B cell (primary cell): ENCODE results near the gene SUSD4. TPM values are rescaled to one million over a fixed set of nuclear protein-coding genes. Genes with fewer than 3 reads are reported as not detected.

Source experiments
- ATAC-seq: fragments of 200-7000 bp; cut with Tn5 transposase; one replicate; pipeline ENCODE4 v1.10.0; 2021; ENCODE audit warnings: low read depth, mild to moderate bottlenecking, moderate number of reproducible peaks, moderate library complexity
- CTCF ChIA-PET: fragments of 350-600 bp; sonication (Branson Sonifier 250); formaldehyde crosslinking; loops from one replicate; lab custom pipeline; 2021; ENCODE audit warnings: antibody characterized with exemption, inconsistent platforms; lab: Charles Lee
- POLR2A ChIA-PET: fragments of 350-600 bp; sonication (Branson Sonifier 250); formaldehyde crosslinking; loops from one replicate; lab custom pipeline; 2021; ENCODE audit warnings: antibody characterized with exemption; lab: Charles Lee
- DNase-seq: peaks from one replicate; pipeline ENCODE4 v3.0.0; 2013
- H2AFZ ChIP-seq: 2 replicates; pipeline ENCODE4 v1.6.1; 2012; ENCODE audit warnings: mild to moderate bottlenecking, low read depth, low read length; ENCODE audit not compliant: insufficient read depth, poor library complexity, severe bottlenecking
- H3K27ac ChIP-seq, 2 donors: 1 replicate in 1 of 2; 2 replicates in 1 of 2; pipeline ENCODE4 v1.5.1; 2012 to 2013; ENCODE audit warnings: low read length in 2 of 2, mild to moderate bottlenecking in 2 of 2, moderate library complexity in 1 of 2
- H3K27me3 ChIP-seq, 4 experiments: fragments of 200-600 bp in 1 of 4; sonication (generic) in 1 of 4; replicated peaks in 1 of 4; 1 replicate in 2 of 4; 2 replicates in 2 of 4; pipeline versions ENCODE4 v1.6.1 to v1.7.0; 2013 to 2016; ENCODE audit warnings: low read length in 3 of 4, mild to moderate bottlenecking in 2 of 4, mixed read lengths in 1 of 4, moderate library complexity in 1 of 4; ENCODE audit not compliant: insufficient read depth in 4 of 4, control insufficient read depth in 3 of 4; ENCODE audit errors: control extremely low read depth in 1 of 4
- H3K36me3 ChIP-seq, 2 experiments: replicated peaks in 1 of 2; 1 replicate in 1 of 2; 2 replicates in 1 of 2; pipeline versions ENCODE4 v1.6.1 to v1.7.1; 2013; ENCODE audit warnings: low read length in 1 of 2; ENCODE audit not compliant: insufficient read depth in 2 of 2, control insufficient read depth in 1 of 2; ENCODE audit errors: control extremely low read depth in 1 of 2, extremely low read depth in 1 of 2
- H3K4me1 ChIP-seq, 2 donors: fragments of 200-600 bp in 1 of 2; sonication (generic) in 1 of 2; 1 replicate in 1 of 2; 2 replicates in 1 of 2; pipeline versions ENCODE4 v1.5.1 to v1.6.1; 2013 to 2017; ENCODE audit warnings: low read length in 2 of 2; ENCODE audit not compliant: control insufficient read depth in 2 of 2, insufficient read depth in 2 of 2
- H3K4me2 ChIP-seq: replicated peaks from 2 replicates; pipeline ENCODE3; 2012; ENCODE audit warnings: mild to moderate bottlenecking, low read depth, low read length; ENCODE audit not compliant: poor library complexity, severe bottlenecking
- H3K4me3 ChIP-seq, 5 experiments: fragments of 200-600 bp in 1 of 5; sonication (generic) in 1 of 5; 1 replicate in 3 of 5; 2 replicates in 2 of 5; pipeline versions ENCODE4 v1.5.1 to v1.7.0; 2011 to 2016; ENCODE audit warnings: low read length in 4 of 5, mild to moderate bottlenecking in 4 of 5, low read depth in 2 of 5, control low read depth in 1 of 5, moderate library complexity in 1 of 5; ENCODE audit not compliant: insufficient read depth in 1 of 5; ENCODE audit errors: control extremely low read depth in 1 of 5, extremely low read depth in 1 of 5
- H3K79me2 ChIP-seq: fragments of 200-600 bp; sonication (generic); one replicate; pipeline ENCODE4 v1.6.0; 2016; ENCODE audit warnings: low read length; ENCODE audit not compliant: control insufficient read depth, insufficient read depth
- H3K9ac ChIP-seq: fragments of 200-600 bp; sonication (generic); 2 replicates; pipeline ENCODE4 v1.6.1; 2017; ENCODE audit warnings: mild to moderate bottlenecking, low read length, moderate library complexity
- H3K9me3 ChIP-seq, 3 donors: one replicate each; pipeline versions ENCODE4 v1.6.1 to v1.7.1; 2013; ENCODE audit warnings: low read length in 2 of 3; ENCODE audit not compliant: control insufficient read depth in 2 of 3, insufficient read depth in 1 of 3; ENCODE audit errors: control extremely low read depth in 1 of 3
- H4K20me1 ChIP-seq: 2 replicates; pipeline ENCODE4 v1.6.0; 2012; ENCODE audit warnings: mild to moderate bottlenecking, low read length; ENCODE audit not compliant: insufficient read depth, control insufficient read depth, poor library complexity, severe bottlenecking
- H3K27ac Mint-ChIP-seq: one replicate; pipeline ENCODE4 v1.8.0; 2021; ENCODE audit warnings: mixed read lengths
- H3K27me3 Mint-ChIP-seq: one replicate; pipeline ENCODE4 v1.8.0; 2021; ENCODE audit warnings: mixed read lengths
- H3K4me1 Mint-ChIP-seq: one replicate; pipeline ENCODE4 v1.8.0; 2021; ENCODE audit warnings: mixed read lengths
- H3K4me3 Mint-ChIP-seq: one replicate; pipeline ENCODE4 v1.8.0; 2021; ENCODE audit warnings: mixed read lengths
- H3K9me3 Mint-ChIP-seq: one replicate; pipeline ENCODE4 v1.8.0; 2022; ENCODE audit warnings: mixed read lengths; ENCODE audit not compliant: insufficient read depth
- CTCF ChIP-seq: fragments of 200-600 bp; IDR thresholded peaks from one replicate; pipeline ENCODE4 v1.8.0; 2022; ENCODE audit warnings: antibody characterized with exemption, mild to moderate bottlenecking
- EZH2 ChIP-seq: IDR thresholded peaks from 2 replicates; pipeline ENCODE4 v1.6.1; 2012; ENCODE audit warnings: borderline replicate concordance, low read depth, mild to moderate bottlenecking, moderate library complexity, low read length; ENCODE audit not compliant: insufficient read depth, poor library complexity, severe bottlenecking
- WGBS: methylation state at CpG from one replicate; pipeline ENCODE4 v1.1.5; 2013; ENCODE audit warnings: missing lambda C conversion rate; ENCODE audit not compliant: insufficient coverage; 5-methylcytosine and 5-hydroxymethylcytosine counted together
- intact Hi-C: fragments of 100-400 bp; cut with micrococcal nuclease; formaldehyde crosslinking; loops from one replicate; pipeline ENCODE4 v1.10.0; 2022
- polyA plus RNA-seq: library from polyadenylated mRNA; depleted of rRNA; stranded (reverse); fragments of >200 nt; gene quantifications from 2 replicates; pipeline ENCODE4 v1.2.3, GENCODE V29; 2012
- total RNA-seq, 2 donors: library from RNA; stranded (reverse); fragments of 120-200 nt in 1 of 2; gene quantifications; 1 replicate in 1 of 2; 2 replicates in 1 of 2; pipeline versions ENCODE4 v1.2.3 to v1.2.4, GENCODE V29; 2013 to 2022

SUSD4 gene
- total and polyA plus RNA-seq, 2 donors (not counting 1 experiment from before 2014, with no cell fraction given) = 0.13 TPM; not detected in 1

- Histone ChIP-seq H3K27me3 (no peaks in the 10 kb centered on the region), H3K4me3 (no peak overlapping the region), H3K4me1 (no peaks in the 10 kb centered on the region), H3K79me2 (no peaks in the 10 kb centered on the region), H3K27ac (no peak overlapping the region), H2AFZ (no peak overlapping the region), H3K4me2 (no peak overlapping the region), H3K9ac (no peak overlapping the region), H3K9me3 (peaks cover 0 to 16% (median 9%) of the 10 kb centered on the region in 3 donors), H4K20me1 (no peaks in the 10 kb centered on the region), H3K36me3 (no peaks in the 10 kb centered on the region)
- Mint-ChIP-seq H3K9me3 (peaks cover 10% of the 10 kb centered on the region), H3K4me3 (no peak overlapping the region), H3K27me3 (peaks cover 13% of the 10 kb centered on the region), H3K27ac (no peak overlapping the region), H3K4me1 (no peaks in the 10 kb centered on the region)
- TF ChIP-seq EZH2 = no peak
- no peak for TF ChIP-seq CTCF
- 63% methylated on average over 2 of the region's 2 CpGs for WGBS
- ChIA-PET POLR2A (no interaction called here), CTCF (no interaction called here)
- DNase-seq (no peak), ATAC-seq (no peak)
- intact Hi-C loops = no loop called here
These were observed 141.6 kb downstream of the SUSD4 start for GRCh38 chr1:223222377-223222776.

GRCh38 chr1:223221686-223222085, 142.3 kb downstream of the SUSD4 start:
- Histone ChIP-seq H3K4me3 (no peak overlapping the region), H2AFZ (no peak overlapping the region), H3K4me1 (no peaks in the 10 kb centered on the region), H4K20me1 (no peaks in the 10 kb centered on the region), H3K27ac (no peak overlapping the region), H3K4me2 (no peak overlapping the region), H3K9me3 (peaks cover 0 to 16% (median 9%) of the 10 kb centered on the region in 3 donors), H3K27me3 (no peaks in the 10 kb centered on the region), H3K79me2 (no peaks in the 10 kb centered on the region), H3K36me3 (no peaks in the 10 kb centered on the region), H3K9ac (no peak overlapping the region)
- Mint-ChIP-seq H3K9me3 (peaks cover 10% of the 10 kb centered on the region), H3K27me3 (peaks cover 9% of the 10 kb centered on the region), H3K4me1 (no peaks in the 10 kb centered on the region), H3K4me3 (no peak overlapping the region), H3K27ac (no peak overlapping the region)
- POLR2A ChIA-PET = no interaction called here
- 95% methylated on average over 8 of the region's 8 CpGs for WGBS
- CTCF ChIA-PET = no interaction called here
- DNase-seq (no peak), ATAC-seq (no peak)
- TF ChIP-seq EZH2 = no peak
- TF ChIP-seq CTCF = no peak
- intact Hi-C loops = no loop called here
